ENCODE data around the gene HLA-A. TPM values are rescaled to one million over a fixed set of nuclear protein-coding genes. Genes with fewer than 3 reads are reported as not detected.

Gene HLA-A
- total and polyA plus RNA-seq, 2 donors (not counting 3 experiments of a cell fraction or from before 2014, with no cell fraction given) = 294 to 822 TPM

- DNase-seq (ENCODE audit: low read depth, low spot score) (no peak), FAIRE-seq (no peak)
- H3K9me1 ChIP-seq (replicated peaks; ENCODE audit: control insufficient read depth, extremely low read depth, insufficient read depth, low read length) = no peaks in the 10 kb centered on the region
- H4K20me1 ChIP-seq (replicated peaks; ENCODE audit: control insufficient read depth, extremely low read depth, insufficient read depth, low read length) = no peaks in the 10 kb centered on the region
- dilution Hi-C loops (cut with MboI; ENCODE audit: extremely low pct_ligation_motif_present, low sequenced_read_pairs) (no loop called here), intact Hi-C loops (cut with micrococcal nuclease) (loop anchor here (10.0 kb wide), 1 partner anchor 149 kb away; the partner anchor contains the start of gene TRIM40)
- no peaks in the 10 kb centered on the region for H3K79me2 ChIP-seq (ENCODE audit: control insufficient read depth, insufficient read depth, low read length)
- BruUV-seq (replicated peaks) = no TSS peak
- CTCF ChIA-PET = interaction anchor here (1.8 kb wide), 1 partner anchor 10 kb away, joined by 8 read pairs; no protein-coding TSS in a partner anchor
- no peak for TF ChIP-seq POLR2A (IDR thresholded peaks at IDR 0.05; ENCODE audit: low read depth, low read length)
- TF ChIP-seq POLR2AphosphoS5 (IDR thresholded peaks at IDR 0.05; ENCODE audit: insufficient read depth, low read depth, low read length) = no peak
- TF ChIP-seq GATA2 (IDR thresholded peaks at IDR 0.05; ENCODE audit: insufficient read depth, insufficient read length, low read depth, low read length) = no peak
- no peak for TF ChIP-seq MYC (IDR thresholded peaks at IDR 0.05; ENCODE audit: low read depth, low read length)
- POLR2A ChIA-PET = no interaction called here
- no peaks in the 10 kb centered on the region for H3K9me3 ChIP-seq (replicated peaks; ENCODE audit: control insufficient read depth, insufficient read depth, low read length)
- no peak overlapping the region for H3K4me2 ChIP-seq (ENCODE audit: insufficient read depth, low read length)
- no peak overlapping the region for H3K27ac ChIP-seq (ENCODE audit: insufficient read depth, low read depth, low read length)
- H3K9ac ChIP-seq (replicated peaks; ENCODE audit: extremely low read depth, insufficient read depth, low read length) = no peak overlapping the region
- no peaks in the 10 kb centered on the region for H3K36me3 ChIP-seq (ENCODE audit: control insufficient read depth in 2 of 2, extremely low read depth in 1 of 2, insufficient read depth in 2 of 2, low read length in 2 of 2)
- H3K4me1 ChIP-seq (ENCODE audit: control insufficient read depth, extremely low read depth, insufficient read depth, low read length) = no peaks in the 10 kb centered on the region
- H3K27me3 ChIP-seq (ENCODE audit: control insufficient read depth in 2 of 2, insufficient read depth in 2 of 2, low read length in 2 of 2) = peaks cover 7 to 9% of the 10 kb centered on the region in 2 experiments
- no peak overlapping the region for H2AFZ ChIP-seq (ENCODE audit: low read depth, low read length)
- no peak overlapping the region for H3K4me3 ChIP-seq (replicated peaks in 1 of 3; ENCODE audit: insufficient read depth in 1 of 3, low read depth in 1 of 3, low read length in 3 of 3)
These were observed 43.9 kb downstream of the HLA-A start for GRCh38 chr6:29986179-29986781.

- Histone ChIP-seq H3K9ac (replicated peaks; ENCODE audit: extremely low read depth, insufficient read depth, low read length) (no peak overlapping the region), H3K27ac (ENCODE audit: insufficient read depth, low read depth, low read length) (no peak overlapping the region), H3K4me1 (ENCODE audit: control insufficient read depth, extremely low read depth, insufficient read depth, low read length) (no peaks in the 10 kb centered on the region), H3K9me1 (replicated peaks; ENCODE audit: control insufficient read depth, extremely low read depth, insufficient read depth, low read length) (no peaks in the 10 kb centered on the region), H3K36me3 (ENCODE audit: control insufficient read depth in 2 of 2, extremely low read depth in 1 of 2, insufficient read depth in 2 of 2, low read length in 2 of 2) (no peaks in the 10 kb centered on the region), H3K27me3 (ENCODE audit: control insufficient read depth in 2 of 2, insufficient read depth in 2 of 2, low read length in 2 of 2) (peaks cover 11 to 13% of the 10 kb centered on the region in 2 experiments), H3K4me3 (replicated peaks in 1 of 3; ENCODE audit: insufficient read depth in 1 of 3, low read depth in 1 of 3, low read length in 3 of 3) (no peak overlapping the region), H2AFZ (ENCODE audit: low read depth, low read length) (no peak overlapping the region), H4K20me1 (replicated peaks; ENCODE audit: control insufficient read depth, extremely low read depth, insufficient read depth, low read length) (no peaks in the 10 kb centered on the region), H3K4me2 (ENCODE audit: insufficient read depth, low read length) (no peak overlapping the region), H3K79me2 (ENCODE audit: control insufficient read depth, insufficient read depth, low read length) (no peaks in the 10 kb centered on the region), H3K9me3 (replicated peaks; ENCODE audit: control insufficient read depth, insufficient read depth, low read length) (no peaks in the 10 kb centered on the region)
- BruUV-seq (replicated peaks) = no TSS peak
- DNase-seq (ENCODE audit: low read depth, low spot score) = no peak
- TF ChIP-seq FOS (IDR thresholded peaks at IDR 0.05; ENCODE audit: borderline replicate concordance, insufficient read depth, low read length) = no peak
- no peak for FAIRE-seq
- CTCF ChIA-PET = interaction anchor here (1.1 kb wide), 1 partner anchor 12 kb away, joined by 3 read pairs; no protein-coding TSS in a partner anchor
- intact Hi-C loops (cut with micrococcal nuclease) (loop anchor here (10.0 kb wide), 1 partner anchor 146 kb away; the partner anchor contains the start of gene TRIM40), dilution Hi-C loops (cut with MboI; ENCODE audit: extremely low pct_ligation_motif_present, low sequenced_read_pairs) (no loop called here)
- POLR2A ChIA-PET = no interaction called here
These were observed 46.9 kb downstream of the HLA-A start for GRCh38 chr6:29989211-29989610.
